GM12878 (cell line): ENCODE results near the gene RALGAPA1. TPM values are rescaled to one million over a fixed set of nuclear protein-coding genes. Genes with fewer than 3 reads are reported as not detected.

Source experiments
- ATAC-seq: fragments of 200-7000 bp; cut with Tn5 transposase; 3 replicates; pipeline ENCODE4 v1.9.1; 2020; ENCODE audit warnings: mild to moderate bottlenecking, moderate library complexity
- BruUV-seq: library from RNA; stranded (reverse); fragments of 400-500 nt; replicated peaks from 2 replicates; lab custom pipeline; 2021; lab: Mats Ljungman, UMichigan
- CTCF ChIA-PET: fragments of 300-600 bp; sonication (Branson Sonifier 250); formaldehyde crosslinking; extraction: SDS; loops from one replicate; lab custom pipeline; 2021; ENCODE audit warnings: inconsistent platforms; lab: Yijun Ruan, JAX
- POLR2A ChIA-PET: fragments of 350-600 bp; formaldehyde crosslinking; extraction: SDS; loops from one replicate; lab custom pipeline; 2021; ENCODE audit warnings: inconsistent platforms; lab: Charles Lee
- RAD21 ChIA-PET: fragments of 300-600 bp; sonication (Branson Sonifier 250); formaldehyde crosslinking; loops from one replicate; lab custom pipeline; 2023; ENCODE audit warnings: antibody characterized with exemption; ENCODE audit not compliant: unreplicated experiment; lab: Charles Lee
- SMC1A ChIA-PET: fragments of 300-600 bp; sonication (Branson Sonifier 250); formaldehyde crosslinking; loops from one replicate; lab custom pipeline; 2023; ENCODE audit not compliant: unreplicated experiment, uncharacterized antibody; lab: Charles Lee
- DNase-seq: peaks from one replicate; pipeline ENCODE4 v3.0.0-alpha.2; 2011; ENCODE audit warnings: low read depth, low spot score
- FAIRE-seq: peaks from 3 replicates; lab custom pipeline; 2011; peaks lifted over from hg19 to GRCh38; lab: Jason Lieb, UNC
- H2AFZ ChIP-seq: 2 replicates; pipeline ENCODE4 v1.6.0; 2011; ENCODE audit warnings: low read depth, low read length, control low read depth; ENCODE audit not compliant: control insufficient read depth
- H3K27ac ChIP-seq: 2 replicates; pipeline ENCODE4 v1.5.1; 2011; ENCODE audit warnings: control low read depth; ENCODE audit not compliant: control insufficient read depth, insufficient read depth
- H3K27me3 ChIP-seq, 2 experiments: replicated peaks in 1 of 2; 2 replicates each; pipeline versions ENCODE4 v1.6.0 to v1.6.1; 2011; ENCODE audit warnings: low read length in 1 of 2; ENCODE audit not compliant: control insufficient read depth in 2 of 2, insufficient read depth in 2 of 2
- H3K36me3 ChIP-seq, 2 experiments: 2 replicates each; pipeline ENCODE4 v1.5.1; 2011; ENCODE audit warnings: low read length in 1 of 2; ENCODE audit not compliant: control insufficient read depth in 2 of 2, insufficient read depth in 2 of 2
- H3K4me1 ChIP-seq: 2 replicates; pipeline ENCODE4 v1.6.1; 2011; ENCODE audit warnings: mild to moderate bottlenecking, low read length, moderate library complexity, mixed read lengths; ENCODE audit not compliant: control insufficient read depth, insufficient read depth
- H3K4me2 ChIP-seq: 2 replicates; pipeline ENCODE4 v1.6.0; 2011; ENCODE audit warnings: control low read depth; ENCODE audit not compliant: control insufficient read depth, insufficient read depth
- H3K4me3 ChIP-seq: fragments of 200-600 bp; sonication (generic); 2 replicates; pipeline ENCODE4 v1.5.1; 2016
- H3K79me2 ChIP-seq: 2 replicates; pipeline ENCODE4 v1.6.0; 2011; ENCODE audit warnings: low read length; ENCODE audit not compliant: control insufficient read depth, insufficient read depth
- H3K9ac ChIP-seq: 2 replicates; pipeline ENCODE4 v1.8.0; 2011; ENCODE audit warnings: low read length, control low read depth, mixed read lengths; ENCODE audit not compliant: control insufficient read depth, insufficient read depth
- H3K9me3 ChIP-seq: replicated peaks from 3 replicates; pipeline ENCODE4 v1.5.1; 2011; ENCODE audit warnings: mild to moderate bottlenecking, low read length; ENCODE audit not compliant: control insufficient read depth, insufficient read depth
- H4K20me1 ChIP-seq: 2 replicates; pipeline ENCODE4 v1.6.0; 2011; ENCODE audit not compliant: control insufficient read depth, insufficient read depth
- HSF1 ChIP-seq: fragments of 150-350 bp; IDR thresholded peaks from 2 replicates; pipeline ENCODE4 v1.6.1; 2014; ENCODE audit warnings: mild to moderate bottlenecking, low read depth, low read length
- IKZF2 ChIP-seq, 2 experiments: fragments of 450-650 bp; IDR thresholded peaks; 2 replicates each; pipeline ENCODE4 v1.6.1; 2017; ENCODE audit warnings: mild to moderate bottlenecking in 2 of 2, moderate library complexity in 2 of 2
- NFYB ChIP-seq: IDR thresholded peaks from 2 replicates; pipeline ENCODE4 v1.6.1; 2011; ENCODE audit warnings: low read depth, mild to moderate bottlenecking, low read length, improper control_type of control experiment, moderate library complexity; ENCODE audit not compliant: insufficient read depth
- PAX8 ChIP-seq: fragments of 450-650 bp; IDR thresholded peaks from 2 replicates; pipeline ENCODE4 v1.6.1; 2017; ENCODE audit warnings: mild to moderate bottlenecking, moderate library complexity
- RAD21 ChIP-seq: IDR thresholded peaks from 2 replicates; pipeline ENCODE4 v1.6.1; 2011; ENCODE audit warnings: mild to moderate bottlenecking, low read depth, low read length, moderate library complexity; ENCODE audit not compliant: insufficient read depth
- REST ChIP-seq: IDR thresholded peaks from 2 replicates; pipeline ENCODE4 v1.6.1; 2012; ENCODE audit warnings: mild to moderate bottlenecking, low read depth, low read length
- SKIL ChIP-seq: fragments of 450-650 bp; IDR thresholded peaks from 2 replicates; pipeline ENCODE4 v1.6.1; 2017; ENCODE audit warnings: mild to moderate bottlenecking, low read depth, inconsistent platforms; ENCODE audit not compliant: poor library complexity, severe bottlenecking
- SMAD1 ChIP-seq: fragments of 450-650 bp; IDR thresholded peaks from 2 replicates; pipeline ENCODE4 v1.6.1; 2018; ENCODE audit warnings: mild to moderate bottlenecking, low read depth; ENCODE audit not compliant: partially characterized antibody
- TCF7 ChIP-seq: IDR thresholded peaks from 2 replicates; pipeline ENCODE4 v1.6.1; 2014; ENCODE audit warnings: antibody characterized with exemption, borderline replicate concordance
- ZBTB11 ChIP-seq: fragments of 450-650 bp; formaldehyde crosslinking; IDR thresholded peaks from 2 replicates; pipeline ENCODE4 v1.5.0; 2022; ENCODE audit warnings: mild to moderate bottlenecking, missing genetic modification characterization
- WGBS: methylation state at CpG from one replicate; pipeline ENCODE4 v1.1.6; 2016; ENCODE audit warnings: low lambda C conversion rate; ENCODE audit not compliant: insufficient replicate concordance, insufficient coverage; ENCODE audit errors: missing lambda C conversion rate; 5-methylcytosine and 5-hydroxymethylcytosine counted together
- in situ Hi-C: fragments of 300-500 bp; cut with MboI; formaldehyde crosslinking; loops from 9 replicates; pipeline ENCODE4 v1.14.3; 2018; ENCODE audit warnings: mixed read lengths
- intact Hi-C: fragments of 100-400 bp; cut with micrococcal nuclease; formaldehyde crosslinking; loops from one replicate; pipeline ENCODE4 v1.14.2; 2022; ENCODE audit not compliant: unreplicated experiment
- polyA plus RNA-seq, 11 experiments: library from polyadenylated mRNA; depleted of rRNA in 4 of 11; unstranded in 6 of 11; stranded (reverse) in 5 of 11; fragments of >200 nt; fragmentation: Nextera tagmentation in 4 of 11; fragmentation: Illumina TruSeq in 1 of 11; extraction: Ambion mirVana in 4 of 11; extraction: Trizol in 1 of 11; gene quantifications; 1 replicate in 1 of 11; 2 replicates in 10 of 11; pipeline versions ENCODE4 v1.2.1 to v1.2.3, GENCODE V29; 2011 to 2016; ENCODE audit warnings: inconsistent platforms in 2 of 11, missing spikeins in 2 of 11, low read depth in 1 of 11
- total RNA-seq, 4 experiments: library from RNA; depleted of rRNA in 3 of 4; stranded (reverse); fragments of >200 nt in 3 of 4; fragmentation: Illumina TruSeq in 1 of 4; extraction: Trizol in 1 of 4; gene quantifications; 2 replicates each; pipeline versions ENCODE4 v1.2.1 to v1.2.3, GENCODE V29; 2013 to 2021
- TF ChIP-seq, protein P1 (sequence below): IDR thresholded peaks from 2 replicates; pipeline ENCODE4 v1.6.1; 2011; ENCODE audit warnings: borderline replicate concordance, low read depth, mild to moderate bottlenecking, moderate library complexity, mixed read lengths, low read length; ENCODE audit not compliant: insufficient read depth; ENCODE audit errors: extremely low read length

The RALGAPA1 gene
- total and polyA plus RNA-seq, 10 of the 15 experiments (the other 5 are each of a cell fraction or from before 2014, with no cell fraction given): 5.6 to 26.7 (median 14.7) TPM

- H3K27me3 ChIP-seq: no peaks in the 10 kb centered on the region
- H4K20me1 ChIP-seq: no peaks in the 10 kb centered on the region
- H3K4me2 ChIP-seq: no peak overlapping the region
- DNase-seq (no peak), FAIRE-seq (no peak), ATAC-seq (no peak)
- no peak overlapping the region for H3K9ac ChIP-seq
- WGBS: 97% methylated on average over 3 of the region's 3 CpGs
- SMC1A ChIA-PET: interaction anchor here (0.8 kb wide), 1 partner anchor 10 kb away, joined by 3 read pairs; no protein-coding TSS in a partner anchor
- RAD21 ChIA-PET: no interaction called here
- no peaks in the 10 kb centered on the region for H3K4me1 ChIP-seq
- H2AFZ ChIP-seq: no peak overlapping the region
- in situ Hi-C loops: no loop called here
- H3K9me3 ChIP-seq: no peaks in the 10 kb centered on the region
- POLR2A ChIA-PET: interaction anchor here (0.6 kb wide), 1 partner anchor 202 kb away, joined by 3 read pairs; no protein-coding TSS in a partner anchor
- peaks cover 0 to 4% of the 10 kb centered on the region in 2 experiments; a peak in 3 of 4 replicates for H3K36me3 ChIP-seq
- intact Hi-C loops: no loop called here
- no TSS peak for BruUV-seq
- H3K4me3 ChIP-seq: no peak overlapping the region
- CTCF ChIA-PET: no interaction called here
- no peaks in the 10 kb centered on the region for H3K79me2 ChIP-seq
- H3K27ac ChIP-seq: no peak overlapping the region
- TF ChIP-seq RAD21 (no peak), REST (no peak), ZBTB11 (CRISPR knock-in tag) (no peak), SMAD1 (no peak), PAX8 (no peak), IKZF2 (IDR thresholded peaks at IDR 0.05) (no peak), SKIL (no peak), HSF1 (no peak), NFYB (no peak), TCF7 (no peak)
- TF ChIP-seq, protein P1, sequence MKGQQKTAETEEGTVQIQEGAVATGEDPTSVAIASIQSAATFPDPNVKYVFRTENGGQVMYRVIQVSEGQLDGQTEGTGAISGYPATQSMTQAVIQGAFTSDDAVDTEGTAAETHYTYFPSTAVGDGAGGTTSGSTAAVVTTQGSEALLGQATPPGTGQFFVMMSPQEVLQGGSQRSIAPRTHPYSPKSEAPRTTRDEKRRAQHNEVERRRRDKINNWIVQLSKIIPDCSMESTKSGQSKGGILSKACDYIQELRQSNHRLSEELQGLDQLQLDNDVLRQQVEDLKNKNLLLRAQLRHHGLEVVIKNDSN: no peak
Measured at GRCh38 chr14:35758523-35759129, 50.5 kb downstream of the RALGAPA1 start.
